ENCODE measurements around the gene ENDOU.

The ENDOU gene

GRCh38 chr12:47744778-47745436, 19.6 kb upstream of the ENDOU start:
- DNase-seq (ENCODE audit: low read depth, low spot score), result no peak
- H3K27ac ChIP-seq, result no peak overlapping the region

- no peak for DNase-seq (ENCODE audit: low read depth, low spot score)
Measured at GRCh38 chr12:47744005-47744651, 18.8 kb upstream of the ENDOU start.

DNA sequence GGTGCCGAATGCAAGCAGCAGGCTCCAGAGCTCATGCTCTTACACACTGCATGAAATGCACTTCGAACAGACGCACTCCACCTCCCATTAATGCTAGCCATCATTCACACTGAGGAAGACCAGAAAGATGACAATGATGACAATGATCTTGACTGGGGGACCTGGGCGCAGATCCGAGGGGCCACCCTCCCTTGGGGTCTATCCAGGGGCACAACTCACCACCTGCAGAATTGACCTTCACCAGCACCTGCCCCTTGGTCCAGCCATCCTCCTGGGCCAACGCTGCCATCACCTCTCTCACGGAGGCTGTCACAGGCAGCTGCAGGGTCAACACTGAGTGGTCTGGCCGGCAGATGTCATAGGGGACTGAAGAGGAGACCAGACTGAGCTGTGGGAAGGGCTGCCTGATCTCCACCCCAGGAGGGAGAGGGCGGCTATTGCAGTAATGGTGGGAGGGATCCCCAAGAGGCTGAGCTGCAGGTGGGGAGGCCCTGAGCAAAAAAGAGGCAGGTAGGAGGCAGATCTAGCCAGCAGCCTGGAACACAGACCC, 18.1 kb upstream of the ENDOU start:
- DNase-seq (ENCODE audit: low read depth, low spot score), result no peak
- H3K27ac ChIP-seq, result no peak overlapping the region

More at GRCh38 chr12:47744005-47744651, 18.8 kb upstream of the ENDOU start:
- no peak overlapping the region for H3K27ac ChIP-seq

DNA sequence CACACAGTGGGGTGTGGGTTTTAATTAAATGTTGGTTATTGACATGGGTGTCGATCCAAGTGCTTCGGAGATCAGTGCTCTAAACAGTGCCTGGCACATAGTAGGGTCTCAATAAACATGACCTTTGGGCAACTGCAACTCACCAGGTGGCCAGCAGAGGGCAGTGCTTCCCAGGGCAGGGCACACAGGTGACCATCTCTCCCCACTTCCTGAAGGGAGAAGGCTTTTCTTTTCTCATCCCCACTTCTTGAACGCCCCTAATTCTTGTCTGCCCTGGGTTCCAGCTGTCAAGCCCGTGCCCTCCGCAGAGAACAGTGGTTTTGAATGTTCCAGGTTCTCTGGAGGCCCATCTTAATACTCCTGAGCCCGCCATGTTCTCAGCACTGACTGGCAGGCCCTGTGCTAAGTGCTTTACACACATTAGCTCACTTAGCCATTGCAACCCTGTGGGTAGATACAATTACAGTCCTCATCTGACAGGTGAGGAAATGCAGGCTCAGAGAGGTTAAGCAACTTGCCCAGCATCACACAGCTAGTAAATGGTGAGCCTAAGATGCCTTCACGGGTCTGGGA, 17.0 kb upstream of the ENDOU start:
- DNase-seq (ENCODE audit: low read depth, low spot score), result no peak
- H3K27ac ChIP-seq, result no peak overlapping the region

- no peak overlapping the region for H3K27ac ChIP-seq
- DNase-seq (ENCODE audit: low read depth, low spot score), result no peak
Measured at GRCh38 chr12:47741340-47741703, 16.0 kb upstream of the ENDOU start.

GRCh38 chr12:47740606-47741339, 15.5 kb upstream of the ENDOU start:
- DNase-seq (ENCODE audit: low read depth, low spot score), result no peak
- H3K27ac ChIP-seq, result no peak overlapping the region

DNA sequence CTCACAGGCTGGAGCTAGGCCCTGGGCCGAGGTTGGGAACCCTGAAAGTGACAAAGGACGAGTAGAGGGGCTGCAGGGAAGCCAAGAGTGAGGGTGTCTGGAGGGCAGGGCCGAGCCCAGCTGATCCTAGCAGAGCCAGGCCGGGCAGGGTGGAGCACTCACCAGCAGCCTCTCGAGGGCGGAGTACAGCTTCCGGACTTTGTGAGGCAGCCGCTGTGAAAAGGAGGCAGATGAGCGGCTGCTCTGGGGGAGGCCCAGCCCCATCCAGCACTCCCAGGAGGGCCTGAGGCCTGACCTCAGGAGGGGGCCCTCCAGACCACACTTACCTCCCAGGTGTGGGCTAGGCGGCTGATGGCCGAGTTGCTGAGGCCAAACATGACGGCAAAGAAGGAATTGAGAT, 14.7 kb upstream of the ENDOU start:
- no peak for DNase-seq (ENCODE audit: low read depth, low spot score)
- no peak overlapping the region for H3K27ac ChIP-seq

- DNase-seq (ENCODE audit: low read depth, low spot score), result no peak
- no peak overlapping the region for H3K27ac ChIP-seq
Measured at GRCh38 chr12:47739297-47739696, 14.0 kb upstream of the ENDOU start.

GRCh38 chr12:47737936-47738594, 12.8 kb upstream of the ENDOU start:
- no peak overlapping the region for H3K27ac ChIP-seq
- DNase-seq (ENCODE audit: low read depth, low spot score), result no peak

- DNase-seq (ENCODE audit: low read depth, low spot score), result no peak
- H3K27ac ChIP-seq, result no peak overlapping the region
Measured at GRCh38 chr12:47736877-47737676, 11.8 kb upstream of the ENDOU start.

- DNase-seq (ENCODE audit: low read depth, low spot score), result no peak
- H3K27ac ChIP-seq, result no peak overlapping the region
Measured at GRCh38 chr12:47736216-47736615, 10.9 kb upstream of the ENDOU start.

DNA sequence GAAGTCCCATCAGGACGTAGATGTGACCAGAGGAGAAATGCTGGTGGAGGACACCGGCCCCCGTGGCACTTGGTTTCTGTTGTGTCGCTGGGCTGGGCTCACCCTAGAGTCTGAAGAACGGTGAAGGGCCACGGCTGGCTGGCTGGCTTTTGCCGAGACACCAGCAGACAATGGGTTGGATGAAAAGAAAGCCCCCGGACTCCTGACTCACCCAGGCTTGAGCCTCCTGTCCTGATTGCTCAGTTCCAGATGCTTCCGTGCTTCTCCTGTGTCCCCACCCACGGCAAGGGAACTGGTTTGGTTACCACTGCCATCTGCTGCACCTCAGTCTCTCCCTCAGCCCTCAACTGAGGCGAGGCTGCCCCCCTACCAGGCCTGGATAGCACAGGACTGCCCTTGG, 10.4 kb upstream of the ENDOU start:
- H3K27ac ChIP-seq, result no peak overlapping the region
- DNase-seq (ENCODE audit: low read depth, low spot score), result no peak

GRCh38 chr12:47734725-47735480, 9.6 kb upstream of the ENDOU start:
- no peak overlapping the region for H3K27ac ChIP-seq

GRCh38 chr12:47733142-47733541, 7.9 kb upstream of the ENDOU start:
- no peak for DNase-seq (ENCODE audit: low read depth, low spot score)
- no peak overlapping the region for H3K27ac ChIP-seq

More at GRCh38 chr12:47734725-47735480, 9.6 kb upstream of the ENDOU start:
- DNase-seq (ENCODE audit: low read depth, low spot score), result no peak

DNA sequence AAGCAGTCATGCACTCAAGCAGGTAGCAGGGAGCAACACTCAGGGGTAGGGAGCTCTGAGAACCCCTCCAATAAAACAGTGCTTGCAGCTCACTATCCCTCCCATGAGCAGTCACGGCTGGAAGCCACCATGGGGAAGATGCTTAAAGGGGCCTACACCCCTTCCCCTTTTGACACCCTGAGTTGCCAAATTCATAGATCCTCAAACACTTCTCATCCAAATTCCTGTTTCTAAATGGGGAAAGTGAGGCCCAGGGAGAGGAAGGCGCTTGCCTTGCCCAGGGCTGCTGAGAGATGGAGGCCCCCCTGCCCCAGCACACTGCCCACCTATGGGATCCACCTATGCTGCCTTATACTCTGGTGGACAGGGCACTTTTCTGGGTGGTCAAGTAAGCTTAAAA, 7.2 kb upstream of the ENDOU start:
- H3K27ac ChIP-seq, result no peak overlapping the region
- DNase-seq (ENCODE audit: low read depth, low spot score), result no peak

- no peak for DNase-seq (ENCODE audit: low read depth, low spot score)
- no peak overlapping the region for H3K27ac ChIP-seq
Measured at GRCh38 chr12:47731723-47732122, 6.4 kb upstream of the ENDOU start.

GRCh38 chr12:47730341-47730744, 5.1 kb upstream of the ENDOU start:
- no peak overlapping the region for H3K27ac ChIP-seq
- DNase-seq (ENCODE audit: low read depth, low spot score), result no peak

DNA sequence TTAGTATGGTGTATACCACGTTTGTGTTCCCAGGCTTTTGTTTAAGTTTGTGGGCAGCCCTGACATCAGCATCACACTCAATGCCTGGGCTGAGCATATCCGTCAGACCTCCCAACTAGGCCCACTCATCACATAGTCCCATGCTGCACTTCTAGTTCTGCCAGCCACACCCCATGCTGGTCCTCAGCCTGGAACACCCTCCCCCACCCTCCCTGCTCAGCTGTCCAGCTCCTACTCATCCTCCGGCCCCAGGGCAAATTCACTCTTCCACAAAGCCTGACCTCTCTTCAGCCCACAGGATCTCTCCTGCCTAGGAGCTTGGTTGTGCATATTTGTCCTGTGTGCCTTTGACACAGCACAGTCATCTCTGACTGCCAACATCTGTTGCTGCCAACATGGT, 3.9 kb upstream of the ENDOU start:
- no peak for DNase-seq (ENCODE audit: low read depth, low spot score)
- no peak overlapping the region for H3K27ac ChIP-seq

DNA sequence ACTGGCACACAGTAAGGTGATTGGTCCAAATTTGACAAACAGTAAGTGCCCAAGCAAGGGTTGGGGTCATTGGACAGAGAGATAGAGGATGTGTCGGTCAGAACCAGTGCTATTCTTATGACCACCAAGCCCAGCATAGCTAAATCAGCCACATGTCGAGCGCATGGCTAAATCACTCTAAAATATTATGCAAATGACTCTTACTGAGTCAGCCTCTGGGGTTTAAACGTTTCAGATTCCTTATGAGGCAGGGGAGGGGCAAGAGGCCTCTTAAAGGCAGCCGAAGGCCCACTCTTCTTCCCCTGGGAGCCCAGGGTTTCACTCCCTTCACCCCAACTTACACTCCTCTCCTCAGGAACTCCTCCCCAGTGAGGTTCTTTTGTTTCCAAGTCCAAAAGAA, 603 bp upstream of the ENDOU start:
- no peak overlapping the region for H3K27ac ChIP-seq
- DNase-seq (ENCODE audit: low read depth, low spot score), result no peak

Measured in epithelial cell of prostate (primary cell).